M059J (cell line): ENCODE results near the gene ONECUT1. TPM values are rescaled to one million over a fixed set of nuclear protein-coding genes. Genes with fewer than 3 reads are reported as not detected.

ENCODE experiments used
- total RNA-seq: library from RNA; depleted of rRNA; stranded (reverse); fragments of >200 nt; shearing (Covaris generic); gene quantifications from 2 replicates; pipeline ENCODE4 v1.2.3, GENCODE V29; 2014; rRNA removed

ONECUT1 gene
- total RNA-seq, 1 experiment from 2014 or later = 1.1 TPM

Other genes starting within 250 kb of the ONECUT1 start
- 133 and 137 TPM in 2 replicates for gene ARPP19, start 221.3 kb downstream of the ONECUT1 start, total RNA-seq
- 11.3 and 13.2 TPM in 2 replicates for gene ATOSA, start 110.9 kb downstream of the ONECUT1 start, total RNA-seq